Fibroblast of lung (primary cell): Measurements from ENCODE around the gene PAK2. TPM values are rescaled to one million over a fixed set of nuclear protein-coding genes. Genes with fewer than 3 reads are reported as not detected.
"Not testable (repeated sequence)": the region's sequence is repeated elsewhere in the genome, so short reads cannot be mapped to it uniquely, and the experiment has no call there.

Experiments
- DNase-seq, 2 donors: peaks; one replicate each; pipeline versions ENCODE4 v3.0.0 to v3.0.0-alpha.2; 2010; ENCODE audit warnings: low read depth in 2 of 2
- H2AFZ ChIP-seq: 2 replicates; pipeline ENCODE4 v1.5.1; 2012; ENCODE audit warnings: low read length, control low read depth, inconsistent platforms
- H3K27ac ChIP-seq: 2 replicates; pipeline ENCODE4 v1.5.1; 2011; ENCODE audit warnings: low read length, control low read depth; ENCODE audit not compliant: insufficient read depth
- H3K27me3 ChIP-seq: 2 replicates; pipeline ENCODE4 v1.5.1; 2011; ENCODE audit warnings: mild to moderate bottlenecking, low read length; ENCODE audit not compliant: control insufficient read depth, insufficient read depth
- H3K36me3 ChIP-seq: 2 replicates; pipeline ENCODE4 v1.5.1; 2011; ENCODE audit warnings: low read length; ENCODE audit not compliant: control insufficient read depth, insufficient read depth
- H3K4me1 ChIP-seq: 2 replicates; pipeline ENCODE4 v1.5.1; 2011; ENCODE audit warnings: low read length; ENCODE audit not compliant: control insufficient read depth, insufficient read depth; ENCODE audit errors: extremely low read depth
- H3K4me2 ChIP-seq: 2 replicates; pipeline ENCODE4 v1.5.1; 2011; ENCODE audit warnings: low read length, control low read depth; ENCODE audit not compliant: insufficient read depth; ENCODE audit errors: extremely low read depth
- H3K4me3 ChIP-seq, 4 experiments: fragments of 200-600 bp in 1 of 4; sonication (generic) in 1 of 4; replicated peaks in 1 of 4; 2 replicates each; pipeline ENCODE4 v1.5.1; 2011 to 2016; ENCODE audit warnings: low read length in 4 of 4, low read depth in 3 of 4, mild to moderate bottlenecking in 3 of 4, control low read depth in 2 of 4, inconsistent platforms in 1 of 4, mixed read lengths in 1 of 4; ENCODE audit not compliant: insufficient read depth in 1 of 4; ENCODE audit errors: control extremely low read depth in 1 of 4
- H3K79me2 ChIP-seq: 2 replicates; pipeline ENCODE4 v1.5.1; 2012; ENCODE audit warnings: mild to moderate bottlenecking, low read length, inconsistent platforms; ENCODE audit not compliant: control insufficient read depth, insufficient read depth
- H3K9ac ChIP-seq: 2 replicates; pipeline ENCODE4 v1.5.1; 2011; ENCODE audit warnings: mild to moderate bottlenecking, low read length, control low read depth; ENCODE audit not compliant: insufficient read depth
- H3K9me3 ChIP-seq: 2 replicates; pipeline ENCODE4 v1.5.1; 2012; ENCODE audit warnings: low read depth, low read length; ENCODE audit not compliant: control insufficient read depth, insufficient read depth
- H4K20me1 ChIP-seq: 2 replicates; pipeline ENCODE4 v1.5.1; 2011; ENCODE audit warnings: low read length; ENCODE audit not compliant: control insufficient read depth, insufficient read depth; ENCODE audit errors: extremely low read depth
- CTCF ChIP-seq, 2 donors: IDR thresholded peaks in 1 of 2; conservative IDR thresholded peaks in 1 of 2; 1 replicate in 1 of 2; 2 replicates in 1 of 2; pipeline ENCODE4 v1.5.1; 2011 to 2012; ENCODE audit warnings: low read length in 2 of 2, control low read depth in 1 of 2, inconsistent platforms in 1 of 2, low read depth in 1 of 2, mild to moderate bottlenecking in 1 of 2
- EZH2 ChIP-seq: IDR thresholded peaks from 2 replicates; pipeline ENCODE4 v1.5.1; 2012; ENCODE audit warnings: low read length, control low read depth, mild to moderate bottlenecking; ENCODE audit errors: missing control alignments
- polyA plus RNA-seq, 2 donors: library from polyadenylated mRNA; depleted of rRNA in 1 of 2; stranded (reverse) in 1 of 2; unstranded in 1 of 2; fragments of >200 nt; gene quantifications; 2 replicates each; pipeline ENCODE4 v1.2.1, GENCODE V29; 2011 to 2012; ENCODE audit warnings: missing spikeins in 1 of 2
- total RNA-seq: library from RNA; depleted of rRNA; stranded (reverse); fragments of >200 nt; gene quantifications from 2 replicates; pipeline ENCODE4 v1.2.1, GENCODE V29; 2014

The PAK2 gene
- total and polyA plus RNA-seq, 2 donors (not counting 1 experiment from before 2014, with no cell fraction given), result 37.5 to 40.7 TPM

- TF ChIP-seq EZH2 (no peak), CTCF (conservative IDR thresholded peaks at IDR 0.05 in 1 of 2, IDR thresholded peaks at IDR 0.05 in 1 of 2; ENCODE audit: low read depth in 1 of 2, low read length in 2 of 2) (no peak)
- H3K4me3 ChIP-seq, result peak overlapping the region; percentile 49 to 95 (median 76)
- peaks cover 59% of the 10 kb centered on the region for H3K79me2 ChIP-seq
- DNase-seq, result no peak
- peak overlapping the region; percentile 93 for H3K4me2 ChIP-seq
- no peak overlapping the region for H2AFZ ChIP-seq
- peaks cover 2% of the 10 kb centered on the region for H3K4me1 ChIP-seq
- peaks cover 2% of the 10 kb centered on the region for H4K20me1 ChIP-seq
- peak overlapping the region; percentile 88 for H3K9ac ChIP-seq
- H3K36me3 ChIP-seq, result no peaks in the 10 kb centered on the region
- H3K9me3 ChIP-seq, result no peaks in the 10 kb centered on the region
- peak overlapping the region; percentile 91 for H3K27ac ChIP-seq
- H3K27me3 ChIP-seq, result no peaks in the 10 kb centered on the region
These were observed 1.7 kb downstream of the PAK2 start for GRCh38 chr3:196741249-196741889.

GRCh38 chr3:196743569-196743968, 3.9 kb downstream of the PAK2 start:
- peaks cover 78% of the 10 kb centered on the region for H3K79me2 ChIP-seq
- H3K4me1 ChIP-seq, H3K9ac ChIP-seq, H2AFZ ChIP-seq, H3K9me3 ChIP-seq, H3K4me2 ChIP-seq, H4K20me1 ChIP-seq, DNase-seq, H3K27ac ChIP-seq, H3K27me3 ChIP-seq, H3K36me3 ChIP-seq, H3K4me3 ChIP-seq: not testable (repeated sequence)

GRCh38 chr3:196749125-196749524, 9.5 kb downstream of the PAK2 start:
- Histone ChIP-seq H3K27ac (no peak overlapping the region), H3K27me3 (no peaks in the 10 kb centered on the region), H2AFZ (no peak overlapping the region), H3K79me2 (peaks cover 78% of the 10 kb centered on the region), H3K4me1 (no peaks in the 10 kb centered on the region), H3K9me3 (no peaks in the 10 kb centered on the region), H3K9ac (no peak overlapping the region), H3K4me3 (no peak overlapping the region), H4K20me1 (no peaks in the 10 kb centered on the region), H3K4me2 (no peak overlapping the region), H3K36me3 (no peaks in the 10 kb centered on the region)
- DNase-seq, result no peak
- TF ChIP-seq CTCF (conservative IDR thresholded peaks at IDR 0.05 in 1 of 2, IDR thresholded peaks at IDR 0.05 in 1 of 2; ENCODE audit: low read depth in 1 of 2, low read length in 2 of 2) (no peak), EZH2 (no peak)
